D721Med (cell line): Measurements from ENCODE around the gene EXT2.

Experiments used
- DNase-seq: peaks from one replicate; pipeline ENCODE4 v3.0.0; 2011; ENCODE audit warnings: low spot score; ENCODE audit not compliant: insufficient read length
- FAIRE-seq: peaks from 2 replicates; lab custom pipeline; 2011; peaks lifted over from hg19 to GRCh38; lab: Jason Lieb, UNC
- TF ChIP-seq, protein P1 (sequence below): IDR thresholded peaks from 2 replicates; pipeline ENCODE4 v1.5.1; 2012; ENCODE audit warnings: mild to moderate bottlenecking, control low read depth; ENCODE audit not compliant: insufficient read depth; ENCODE audit errors: missing control alignments

Gene EXT2

DNA sequence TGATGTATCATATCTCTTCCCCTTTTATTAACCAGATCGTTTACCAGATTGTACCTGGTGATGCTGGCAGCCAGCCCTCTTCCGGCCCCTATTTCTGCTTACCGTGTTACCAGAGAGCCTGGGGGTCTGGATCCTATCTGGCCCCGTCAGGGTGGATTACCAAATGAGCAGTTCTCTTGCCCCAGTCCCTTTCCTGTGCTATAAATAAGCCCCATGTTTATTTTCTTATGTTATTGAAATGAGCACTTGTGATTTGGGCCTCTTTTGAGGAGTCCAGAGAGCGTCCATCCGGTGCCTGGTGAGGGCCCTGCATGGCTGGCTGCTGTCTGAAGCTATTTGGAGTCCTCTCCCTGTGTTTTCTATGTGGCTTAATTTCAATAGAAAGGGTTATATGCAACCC lies 154.9 kb downstream of the EXT2 start:
- FAIRE-seq (no peak), DNase-seq (no peak)
- TF ChIP-seq, protein P1, sequence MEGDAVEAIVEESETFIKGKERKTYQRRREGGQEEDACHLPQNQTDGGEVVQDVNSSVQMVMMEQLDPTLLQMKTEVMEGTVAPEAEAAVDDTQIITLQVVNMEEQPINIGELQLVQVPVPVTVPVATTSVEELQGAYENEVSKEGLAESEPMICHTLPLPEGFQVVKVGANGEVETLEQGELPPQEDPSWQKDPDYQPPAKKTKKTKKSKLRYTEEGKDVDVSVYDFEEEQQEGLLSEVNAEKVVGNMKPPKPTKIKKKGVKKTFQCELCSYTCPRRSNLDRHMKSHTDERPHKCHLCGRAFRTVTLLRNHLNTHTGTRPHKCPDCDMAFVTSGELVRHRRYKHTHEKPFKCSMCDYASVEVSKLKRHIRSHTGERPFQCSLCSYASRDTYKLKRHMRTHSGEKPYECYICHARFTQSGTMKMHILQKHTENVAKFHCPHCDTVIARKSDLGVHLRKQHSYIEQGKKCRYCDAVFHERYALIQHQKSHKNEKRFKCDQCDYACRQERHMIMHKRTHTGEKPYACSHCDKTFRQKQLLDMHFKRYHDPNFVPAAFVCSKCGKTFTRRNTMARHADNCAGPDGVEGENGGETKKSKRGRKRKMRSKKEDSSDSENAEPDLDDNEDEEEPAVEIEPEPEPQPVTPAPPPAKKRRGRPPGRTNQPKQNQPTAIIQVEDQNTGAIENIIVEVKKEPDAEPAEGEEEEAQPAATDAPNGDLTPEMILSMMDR = no peak

DNA sequence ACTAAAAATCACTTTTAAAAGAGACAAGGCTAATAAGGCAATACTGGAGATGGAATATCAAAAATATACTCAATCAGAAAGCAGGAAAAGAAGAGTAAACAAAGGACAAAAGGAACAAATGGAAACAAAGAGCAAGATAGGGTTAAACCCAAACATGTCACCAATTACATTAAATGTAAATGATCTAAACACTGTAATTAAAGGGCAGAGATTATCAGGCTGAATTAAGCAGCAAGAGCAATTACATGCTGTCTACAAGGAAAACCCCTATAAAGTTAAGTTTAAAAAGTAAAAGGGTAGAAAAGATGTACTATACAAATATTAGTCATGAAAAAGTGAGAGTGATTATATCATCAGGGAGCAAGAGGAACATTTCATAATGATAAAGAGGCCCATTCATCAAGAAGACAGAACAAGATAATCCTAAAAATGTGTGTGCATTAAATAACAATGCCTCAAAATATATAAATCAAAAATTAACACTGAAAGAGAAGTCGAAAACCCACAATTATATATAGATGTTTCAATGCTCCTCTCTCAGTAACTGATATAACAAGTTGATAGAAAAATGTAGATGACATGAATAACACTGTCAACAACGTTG lies 157.6 kb downstream of the EXT2 start:
- TF ChIP-seq, protein P1 = no peak
- DNase-seq (no peak), FAIRE-seq (no peak)

DNA sequence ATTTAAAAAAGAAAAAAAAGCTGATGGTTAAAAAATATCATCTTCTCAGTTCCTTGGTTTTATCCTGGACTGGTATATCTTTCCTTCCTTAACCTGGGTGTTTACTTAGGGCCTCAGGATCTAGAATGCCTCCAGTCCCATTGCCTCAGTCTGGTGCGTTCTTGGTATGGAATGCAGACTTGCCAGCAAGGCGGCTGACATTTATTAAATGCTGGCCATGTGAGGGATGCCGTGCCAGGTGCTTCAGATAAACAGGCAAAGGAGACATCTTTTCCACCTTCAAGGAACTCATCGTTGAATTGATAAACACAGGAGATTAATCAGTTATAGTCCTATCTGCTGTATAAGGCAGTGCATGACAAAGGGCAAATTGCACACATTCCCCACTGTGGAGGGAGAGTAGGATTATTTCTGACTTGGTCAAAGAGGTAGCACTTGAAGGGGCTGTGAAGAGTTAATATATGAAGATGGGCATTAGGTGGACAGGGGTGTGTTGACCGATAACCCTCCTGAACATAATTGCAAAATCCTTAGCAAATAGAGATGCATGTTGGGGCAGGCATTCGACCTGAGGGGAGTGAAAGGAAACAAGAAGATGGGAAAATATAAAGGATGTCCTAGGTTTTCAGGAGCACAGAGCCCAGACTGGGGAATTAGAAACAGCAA lies 160.1 kb downstream of the EXT2 start:
- FAIRE-seq (no peak), DNase-seq (no peak)
- TF ChIP-seq, protein P1 = no peak

DNA sequence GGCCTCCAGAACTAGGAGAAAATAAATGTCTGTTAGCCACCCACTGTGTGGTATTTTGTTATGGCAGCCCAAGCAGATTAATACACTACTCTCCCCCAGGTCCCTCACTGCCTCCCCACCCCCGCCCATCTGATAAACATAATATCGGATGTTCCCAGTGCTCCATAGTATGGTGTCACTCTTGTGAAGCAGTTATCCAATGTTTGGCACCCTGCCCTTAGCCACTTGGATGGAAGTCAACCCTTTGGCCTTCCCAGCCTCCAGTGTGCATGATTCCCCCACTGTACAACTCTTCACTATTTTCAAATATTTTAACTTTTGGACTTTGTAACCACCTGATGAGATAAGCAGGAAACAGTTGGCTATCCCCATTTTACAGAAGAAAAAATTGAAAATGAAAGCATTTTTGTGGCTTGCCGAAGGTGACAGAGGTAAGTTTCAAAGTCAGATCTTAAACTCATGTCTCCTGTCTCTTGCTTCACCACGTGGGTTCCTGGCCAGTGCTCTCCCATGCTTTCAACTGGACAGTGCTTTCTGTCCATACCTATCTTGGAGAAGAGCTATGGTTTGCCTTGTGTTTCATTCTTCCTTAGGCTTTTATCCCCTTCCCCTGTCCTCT lies 161.3 kb downstream of the EXT2 start:
- DNase-seq (no peak), FAIRE-seq (no peak)

DNA sequence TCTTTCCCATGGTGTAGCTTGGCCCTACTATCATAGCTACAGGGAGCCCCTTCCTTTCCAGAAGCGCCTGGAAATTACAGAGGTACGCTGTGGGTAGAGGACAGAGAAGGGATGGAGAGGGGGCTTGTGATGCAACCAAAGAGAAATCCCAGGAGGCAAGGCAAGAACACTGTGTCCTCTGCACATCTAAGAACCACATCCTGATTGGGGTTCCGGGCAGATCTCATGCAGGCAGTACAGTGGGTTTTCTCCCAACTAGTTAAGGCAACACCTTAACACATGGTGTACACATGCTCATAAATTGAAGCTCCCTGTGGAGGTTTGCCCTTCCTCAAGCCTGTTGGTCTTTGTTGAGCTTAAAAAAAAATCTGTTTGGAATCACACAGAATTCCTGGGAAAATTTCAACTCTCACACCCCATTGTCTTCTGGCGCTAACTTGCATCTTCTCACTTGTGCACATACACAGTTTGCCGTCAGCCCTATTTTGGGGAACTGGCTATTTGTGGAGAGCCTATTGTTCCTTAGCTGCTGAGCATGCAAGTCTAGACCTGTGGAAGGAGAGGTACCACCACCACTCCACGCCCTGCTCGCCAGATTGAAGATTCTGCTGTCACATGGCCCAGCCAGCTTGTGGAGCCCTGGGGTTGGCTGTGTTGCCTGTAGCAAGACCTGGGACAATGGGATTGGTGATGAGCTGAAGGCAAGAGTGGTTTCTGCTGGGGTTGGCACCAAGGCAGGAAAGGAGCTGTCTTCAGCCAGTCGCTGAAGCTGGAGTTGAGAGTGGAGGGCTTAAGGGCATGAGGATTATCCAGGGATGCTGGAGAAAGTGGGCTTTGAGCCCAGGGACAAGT lies 162.1 kb downstream of the EXT2 start:
- TF ChIP-seq, protein P1 = no peak
- DNase-seq = no peak
- FAIRE-seq = no peak

More for the DNA sequence above, 161.3 kb downstream of the EXT2 start:
- TF ChIP-seq, protein P1 = no peak

DNA sequence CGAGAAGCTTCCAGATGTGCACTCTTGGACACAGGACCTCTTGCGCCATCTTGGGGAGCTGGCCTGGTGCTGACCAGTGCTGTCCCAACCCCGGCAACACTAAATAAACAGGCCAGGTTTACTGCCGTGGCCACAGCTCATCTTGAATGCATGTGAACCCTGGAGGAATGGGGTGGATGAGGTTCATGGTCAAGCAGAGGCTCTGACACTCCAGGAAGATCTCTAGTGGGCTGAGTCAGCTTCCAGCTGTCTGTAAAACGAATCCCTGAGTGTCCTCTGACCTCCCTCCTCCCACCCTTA lies 162.7 kb downstream of the EXT2 start:
- TF ChIP-seq, protein P1 = no peak
- FAIRE-seq (no peak), DNase-seq (no peak)
